ENCODE data around the gene CES2.

GRCh38 chr16:66950437-66950836 is 15.1 kb downstream of the CES2 start:
- TF ChIP-seq POLR2AphosphoS5 (IDR thresholded peaks at IDR 0.05; ENCODE audit: borderline replicate concordance, low read depth, low read length) (no peak), EZH2 (IDR thresholded peaks at IDR 0.05) (no peak)

Data from SK-N-MC (cell line).